Activated effector memory CD4-positive, alpha-beta T cell treated with Interleukin-2 at 50 U/mL for 16 hours (primary cell): ENCODE measurements around the gene ABCA13.
"Not testable (repeated sequence)": the region's sequence is repeated elsewhere in the genome, so short reads cannot be mapped to it uniquely, and the experiment has no call there.

Experiments
- DNase-seq: peaks from one replicate; pipeline ENCODE4 v3.0.0-alpha.2; 2020

Gene ABCA13

DNA sequence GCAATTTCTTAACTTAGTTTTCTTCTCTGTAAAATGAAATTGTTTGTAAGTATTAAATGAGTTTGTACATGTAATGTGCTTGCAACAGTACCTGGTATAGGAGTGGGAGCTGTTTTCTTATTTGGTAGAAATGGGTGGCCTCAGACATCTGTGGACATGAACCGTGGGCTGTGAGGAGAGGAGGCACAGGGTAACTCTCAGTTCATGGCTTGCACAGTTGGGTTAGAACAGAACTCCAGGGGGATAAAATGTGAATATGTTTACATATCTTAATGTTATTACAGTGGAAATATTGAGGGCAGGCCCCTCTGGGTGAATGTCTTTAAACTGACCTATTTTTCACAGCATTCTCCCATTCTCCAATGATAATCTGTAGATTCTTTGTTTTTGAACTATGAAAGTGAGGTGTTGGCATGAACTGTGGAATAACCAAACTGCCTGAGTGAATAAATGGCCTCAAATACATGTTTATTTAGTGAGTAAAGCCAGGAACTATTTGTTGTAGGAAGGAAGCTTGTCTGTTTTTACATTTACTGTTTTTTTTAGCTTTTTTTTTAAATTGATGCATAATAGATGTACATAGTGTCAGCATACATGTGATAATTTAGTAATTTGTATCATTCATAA is 2.6 kb downstream of the ABCA13 start:
- DNase-seq, result no peak

DNA sequence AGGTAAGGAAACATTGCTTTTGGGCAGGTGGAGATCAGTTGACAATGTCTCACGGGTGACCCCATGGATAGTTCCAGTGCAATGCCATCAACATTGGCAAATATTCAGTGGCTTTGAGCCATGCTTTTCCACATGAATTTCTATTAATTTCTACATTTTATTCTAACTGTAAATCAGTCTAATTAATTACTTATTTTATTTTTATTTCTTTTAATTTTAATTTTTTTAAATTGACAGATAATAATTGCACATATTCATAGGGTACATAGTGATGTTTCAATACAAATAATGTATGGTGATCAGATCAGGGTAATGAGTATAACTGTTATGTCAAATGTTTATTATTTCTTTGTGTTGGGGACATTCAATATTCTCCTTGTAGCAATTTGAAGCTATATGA is 3.8 kb downstream of the ABCA13 start:
- no peak for DNase-seq

DNA sequence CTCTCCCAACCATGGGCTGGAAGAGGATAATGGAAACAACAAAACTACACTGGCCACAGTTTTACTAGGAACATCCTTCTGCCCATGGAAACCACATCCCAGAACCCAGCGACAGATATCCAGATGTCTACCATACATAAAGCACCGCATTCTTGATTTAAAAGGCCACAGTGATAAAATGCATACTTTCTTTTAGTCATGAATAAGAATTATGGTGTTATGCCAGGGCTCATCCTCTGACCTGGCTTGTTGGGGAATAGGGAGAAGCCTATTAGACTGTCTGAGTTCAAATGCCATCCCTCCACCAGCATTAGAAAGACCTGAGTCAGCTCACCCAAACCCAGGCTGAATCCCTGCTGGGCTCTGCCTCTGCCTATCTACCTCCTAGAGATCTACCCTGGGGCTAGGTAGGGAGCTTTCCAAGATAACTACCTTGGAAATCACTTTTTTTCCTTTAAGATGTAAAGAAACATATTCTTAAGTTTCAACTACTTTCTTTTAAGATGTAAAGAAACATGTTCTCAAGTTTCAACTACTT is 5.2 kb downstream of the ABCA13 start:
- DNase-seq, result no peak

DNA sequence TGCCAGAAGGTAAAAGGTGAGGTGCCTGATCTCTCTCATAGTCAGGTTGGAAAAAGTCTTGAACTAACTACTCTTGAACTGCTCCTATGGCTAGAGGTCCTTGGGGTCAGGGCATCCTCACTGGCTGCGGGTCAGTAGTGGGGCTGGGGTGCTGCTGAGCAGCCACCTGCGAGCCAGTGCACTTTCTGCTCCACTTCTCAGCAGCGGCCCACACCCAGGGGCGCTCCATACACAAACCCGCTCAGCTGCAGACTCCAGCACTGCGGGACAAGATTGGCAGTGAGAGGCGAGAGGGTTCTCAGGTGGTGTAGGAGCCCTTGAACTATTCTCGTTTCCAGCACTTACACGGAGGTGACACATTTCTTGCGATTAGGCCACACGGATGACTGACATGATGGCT is 6.0 kb downstream of the ABCA13 start:
- DNase-seq, result no peak

- DNase-seq, result no peak
Measured at GRCh38 chr7:48179496-48180030, 8.3 kb downstream of the ABCA13 start.

DNA sequence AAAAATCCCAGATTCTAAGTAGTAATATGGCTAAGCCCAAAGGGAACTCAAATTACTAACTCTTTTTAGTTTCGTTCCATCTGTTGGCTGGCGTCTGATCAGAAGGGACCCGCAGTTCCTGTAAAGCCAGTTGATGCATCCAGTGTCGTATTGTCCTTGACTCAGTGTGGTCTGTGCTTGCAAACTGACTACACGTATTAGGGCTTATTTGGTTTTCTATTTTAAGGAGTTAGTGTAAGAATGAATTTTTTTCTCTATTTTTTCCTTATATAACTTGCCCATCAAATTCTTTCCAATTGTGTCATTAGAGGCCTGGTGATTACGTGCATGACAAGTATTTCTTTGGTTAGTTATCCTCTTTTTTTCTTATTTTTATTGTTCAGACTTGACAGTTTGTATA is 9.7 kb downstream of the ABCA13 start:
- no peak for DNase-seq

- DNase-seq, result no peak
Measured at GRCh38 chr7:48182718-48183369, 11.6 kb downstream of the ABCA13 start.

DNA sequence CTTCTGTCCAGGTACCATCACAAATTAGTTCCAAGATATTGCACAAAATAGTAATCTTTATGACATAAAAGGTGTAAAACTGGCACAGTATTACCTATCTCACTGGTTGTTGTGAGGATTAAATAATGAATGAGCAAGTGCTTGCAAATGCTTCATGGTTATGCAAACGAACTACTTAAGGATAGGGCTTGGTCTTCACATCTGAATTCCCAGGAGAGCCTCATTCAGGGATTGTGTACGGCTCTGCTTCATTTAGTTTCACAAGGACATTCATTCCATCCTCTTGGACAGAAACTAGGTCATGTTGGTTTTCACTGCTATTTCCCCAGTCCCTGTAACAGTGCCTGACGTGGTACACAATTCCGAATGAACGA is 12.1 kb downstream of the ABCA13 start:
- no peak for DNase-seq

GRCh38 chr7:48183965-48184364 is 12.7 kb downstream of the ABCA13 start:
- no peak for DNase-seq

- no peak for DNase-seq
Measured at GRCh38 chr7:48188776-48189520, 17.7 kb downstream of the ABCA13 start.

GRCh38 chr7:48192996-48193395 is 21.7 kb downstream of the ABCA13 start:
- no peak for DNase-seq

GRCh38 chr7:48193421-48193820 is 22.2 kb downstream of the ABCA13 start:
- DNase-seq, result no peak

GRCh38 chr7:48200946-48201589 is 29.8 kb downstream of the ABCA13 start:
- not testable (repeated sequence) for DNase-seq

DNA sequence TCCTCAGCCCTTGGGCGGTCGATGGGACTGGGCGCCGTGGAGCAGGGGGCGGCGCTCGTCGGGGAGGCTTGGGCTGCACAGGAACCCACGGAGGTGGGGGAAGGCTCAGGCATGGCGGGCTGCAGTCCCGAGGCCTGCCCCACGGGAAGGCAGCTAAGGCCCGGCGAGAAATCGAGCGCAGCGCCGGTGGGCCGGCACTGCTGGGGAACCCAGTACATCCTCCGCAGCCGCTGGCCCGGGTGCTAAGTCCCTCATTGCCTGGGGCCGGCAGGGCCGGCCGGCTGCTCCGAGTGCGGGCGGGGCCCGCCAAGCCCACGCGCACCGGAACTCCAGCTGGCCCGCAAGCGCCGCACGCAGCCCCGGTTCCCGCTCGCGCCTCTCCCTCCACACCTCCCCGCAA is 31.7 kb downstream of the ABCA13 start:
- DNase-seq, result not testable (repeated sequence)

DNA sequence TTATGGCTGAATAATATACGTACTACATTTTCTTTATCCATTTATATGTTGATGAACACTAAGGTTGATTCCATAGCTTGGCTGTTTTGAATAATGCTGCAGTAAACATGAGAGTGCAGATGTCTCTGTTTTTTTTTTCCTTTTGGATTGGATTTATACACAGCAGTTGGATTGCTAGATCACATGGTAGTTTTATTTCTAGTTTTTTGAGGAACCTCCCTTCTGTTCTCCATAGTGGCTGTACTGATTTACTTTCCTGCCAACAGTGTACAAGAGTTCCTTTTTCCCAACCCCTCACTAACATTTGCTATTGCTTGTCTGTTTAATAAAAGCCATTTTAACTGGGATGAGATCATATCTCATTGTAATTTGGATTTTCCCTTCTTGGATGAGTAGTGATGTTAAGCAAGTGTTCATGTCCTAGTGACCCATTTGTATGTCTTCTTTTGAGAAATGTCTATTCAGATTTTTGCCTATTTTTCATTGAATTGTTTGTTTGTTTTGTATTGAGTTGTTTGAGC is 36.0 kb downstream of the ABCA13 start:
- DNase-seq, result no peak

- DNase-seq, result no peak
Measured at GRCh38 chr7:48209004-48209600, 37.8 kb downstream of the ABCA13 start.

GRCh38 chr7:48213226-48213625 is 42.0 kb downstream of the ABCA13 start:
- DNase-seq, result no peak

GRCh38 chr7:48217266-48217665 is 46.0 kb downstream of the ABCA13 start:
- no peak for DNase-seq

DNA sequence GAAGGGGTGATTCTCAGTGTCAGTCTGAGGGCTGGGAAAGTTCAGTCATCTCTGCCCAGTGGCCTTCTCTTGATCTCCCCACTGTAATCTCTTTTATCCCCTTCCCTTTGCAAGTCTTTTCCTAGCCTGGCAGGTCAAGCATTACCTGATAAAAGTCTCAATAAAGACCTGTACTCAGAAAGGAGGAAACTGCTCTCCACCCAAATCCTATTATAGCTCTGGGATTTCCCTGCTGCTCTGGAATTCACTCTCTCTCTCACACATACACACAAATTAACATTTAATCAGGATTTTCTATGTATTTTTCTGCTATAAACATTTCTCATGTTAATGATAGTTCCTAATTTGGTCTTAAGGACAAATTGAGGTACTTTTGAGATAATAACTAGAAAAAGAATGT is 46.5 kb downstream of the ABCA13 start:
- DNase-seq, result no peak

GRCh38 chr7:48224042-48224441 is 52.8 kb downstream of the ABCA13 start:
- no peak for DNase-seq

- no peak for DNase-seq
Measured at GRCh38 chr7:48225101-48225500, 53.8 kb downstream of the ABCA13 start.

GRCh38 chr7:48237354-48237753 is 66.1 kb downstream of the ABCA13 start:
- no peak for DNase-seq

DNA sequence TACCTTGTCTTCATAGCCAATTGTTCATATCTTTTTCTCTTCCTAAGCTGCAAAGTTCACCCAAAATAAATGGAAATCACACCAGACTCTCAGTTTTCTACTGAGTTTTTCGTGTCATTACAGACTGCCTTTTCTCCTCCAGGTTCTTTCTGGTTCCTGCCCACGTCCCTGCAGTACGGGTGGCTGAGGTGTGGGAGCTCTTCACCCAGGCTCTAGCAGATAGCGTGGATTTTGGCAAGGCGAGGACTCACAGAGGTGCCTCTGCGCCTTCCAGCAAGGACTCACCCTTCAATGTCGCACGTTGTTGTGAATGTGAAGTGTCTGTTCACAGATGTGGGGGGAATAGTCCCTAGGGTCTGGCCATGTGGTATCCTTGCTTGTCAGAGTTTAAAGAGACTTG is 71.6 kb downstream of the ABCA13 start:
- no peak for DNase-seq
